GM12891 (cell line): ENCODE data around the gene CDH23.

Experiments used
- POLR2A ChIP-seq: IDR thresholded peaks from 2 replicates; pipeline ENCODE4 v1.6.1; 2011; ENCODE audit warnings: low read depth, low read length, control low read depth
- POLR2AphosphoS5 ChIP-seq: IDR thresholded peaks from 2 replicates; pipeline ENCODE4 v1.6.1; 2011; ENCODE audit warnings: low read depth, low read length, control low read depth

DNA sequence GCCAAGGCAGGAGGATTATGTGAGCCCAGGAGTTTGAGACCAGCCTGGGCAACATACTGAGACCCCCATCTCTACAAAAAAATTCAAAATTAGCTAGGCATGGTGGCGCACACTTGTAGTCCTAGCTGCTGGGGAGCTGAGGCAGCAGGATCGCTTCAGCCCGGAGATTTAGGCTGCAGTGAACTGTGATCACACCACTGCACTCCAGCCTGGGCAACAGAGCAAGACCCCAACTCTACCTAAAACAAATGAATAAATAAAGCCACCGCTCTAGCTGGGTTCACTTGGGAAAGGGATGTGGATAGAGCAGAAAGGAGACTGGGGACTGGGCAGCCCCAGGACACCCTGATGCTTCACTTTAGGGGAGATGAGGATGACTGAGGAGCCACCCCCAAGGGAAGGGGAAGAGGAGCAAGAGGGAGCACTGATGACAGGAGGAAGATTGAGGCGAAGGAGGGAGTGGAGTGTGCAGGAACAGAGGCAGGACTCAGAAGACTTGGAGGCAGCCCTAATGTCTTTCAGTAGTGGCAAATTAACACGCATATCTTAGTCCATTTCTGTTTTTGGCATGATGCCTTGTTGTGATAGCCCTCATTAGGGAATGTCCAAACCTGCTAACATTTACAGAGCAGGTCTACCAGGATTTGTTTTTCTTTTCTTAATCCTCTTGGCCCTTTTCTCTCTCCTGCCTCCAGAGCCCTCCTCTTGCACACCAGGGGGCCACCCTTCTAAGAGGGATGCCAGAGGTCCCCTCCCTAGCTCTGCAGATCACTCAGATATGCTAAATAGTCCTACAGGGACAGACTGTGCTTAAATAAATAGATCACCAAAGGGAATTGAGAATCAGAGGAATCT lies 234.5 kb downstream of the CDH23 start:
- TF ChIP-seq POLR2A (no peak), POLR2AphosphoS5 (no peak)
